Suprapubic skin (tissue), 4 donors: Measurements from ENCODE around the gene FOXRED1. TPM values are rescaled to one million over a fixed set of nuclear protein-coding genes. Genes with fewer than 3 reads are reported as not detected.
"Not testable (repeated sequence)": the region's sequence is repeated elsewhere in the genome, so short reads cannot be mapped to it uniquely, and the experiment has no call there.

Experiments
- DNase-seq, 2 donors: peaks; one replicate each; pipeline ENCODE4 v3.0.0-alpha.2; 2019; ENCODE audit warnings: low spot score in 2 of 2
- H3K27ac ChIP-seq: fragments of 200-600 bp; sonication (generic); one replicate; pipeline ENCODE4 v1.5.1; 2019
- H3K27me3 ChIP-seq: fragments of 200-600 bp; sonication (generic); one replicate; pipeline ENCODE4 v1.5.1; 2019
- H3K36me3 ChIP-seq: fragments of 200-600 bp; sonication (generic); one replicate; pipeline ENCODE4 v1.5.1; 2019
- H3K4me1 ChIP-seq: fragments of 200-600 bp; sonication (generic); one replicate; pipeline ENCODE4 v1.5.1; 2019
- H3K4me3 ChIP-seq: fragments of 200-600 bp; sonication (generic); one replicate; pipeline ENCODE4 v1.5.1; 2019; ENCODE audit warnings: mild to moderate bottlenecking
- H3K9me3 ChIP-seq: fragments of 200-600 bp; sonication (generic); one replicate; pipeline ENCODE4 v1.5.1; 2019
- CTCF ChIP-seq, 2 donors: fragments of 200-600 bp in 1 of 2; fragments of 450-650 bp in 1 of 2; sonication (generic) in 1 of 2; IDR thresholded peaks; one replicate each; pipeline ENCODE4 v1.5.1; 2016 to 2019; ENCODE audit warnings: antibody characterized with exemption in 2 of 2, mild to moderate bottlenecking in 1 of 2, moderate library complexity in 1 of 2
- EP300 ChIP-seq: sonication (generic); formaldehyde crosslinking; IDR thresholded peaks from one replicate; pipeline ENCODE4 v1.6.1; 2017; ENCODE audit warnings: antibody characterized with exemption
- POLR2A ChIP-seq, 2 donors: fragments of 450-650 bp; IDR thresholded peaks; one replicate each; pipeline ENCODE4 v1.6.1; 2017; ENCODE audit warnings: antibody characterized with exemption in 2 of 2, mild to moderate bottlenecking in 2 of 2, moderate library complexity in 2 of 2
- POLR2AphosphoS5 ChIP-seq, 3 donors: sonication (generic); formaldehyde crosslinking; IDR thresholded peaks; one replicate each; pipeline ENCODE4 v1.6.1; 2017; ENCODE audit warnings: antibody characterized with exemption in 3 of 3
- WGBS: methylation state at CpG from one replicate; pipeline ENCODE4 v1.1.5; 2018; 5-methylcytosine and 5-hydroxymethylcytosine counted together
- total RNA-seq, 4 donors: library from RNA; depleted of rRNA; stranded (reverse); fragments of >200 nt; gene quantifications; one replicate each; pipeline ENCODE4 v1.1.0, GENCODE V29; 2016

FOXRED1 gene
- total RNA-seq, 4 donors from 2014 or later = 7.7 to 22.9 (median 18.9) TPM

GRCh38 chr11:126304457-126305075, 35.6 kb downstream of the FOXRED1 start:
- no peak for DNase-seq
- Histone ChIP-seq H3K9me3 (no peaks in the 10 kb centered on the region), H3K4me1 (peaks cover 15% of the 10 kb centered on the region), H3K27ac (peak overlapping the region; percentile 93), H3K27me3 (no peaks in the 10 kb centered on the region), H3K36me3 (peaks cover 13% of the 10 kb centered on the region), H3K4me3 (peak overlapping the region; percentile 78)
- WGBS = 29% methylated on average over 12 of the region's 12 CpGs
- no peak for TF ChIP-seq POLR2A (IDR thresholded peaks at IDR 0.05)
- no peak for TF ChIP-seq CTCF (IDR thresholded peaks at IDR 0.05)
- TF ChIP-seq EP300 = no peak
- TF ChIP-seq POLR2AphosphoS5 (IDR thresholded peaks at IDR 0.05) = no peak

- TF ChIP-seq POLR2A (IDR thresholded peaks at IDR 0.05) = no peak
- 92% methylated on average over 4 of the region's 4 CpGs for WGBS
Observed at GRCh38 chr11:126305699-126306098, 36.7 kb downstream of the FOXRED1 start.

GRCh38 chr11:126307706-126308105, 38.8 kb downstream of the FOXRED1 start:
- no peak for DNase-seq
- no peak overlapping the region for H3K27ac ChIP-seq
- H3K36me3 ChIP-seq = peaks cover 11% of the 10 kb centered on the region
- H3K4me3 ChIP-seq = no peak overlapping the region
- no peaks in the 10 kb centered on the region for H3K27me3 ChIP-seq
- H3K4me1 ChIP-seq = peaks cover 30% of the 10 kb centered on the region
- H3K9me3 ChIP-seq = no peaks in the 10 kb centered on the region
- TF ChIP-seq EP300 (no peak), POLR2A (IDR thresholded peaks at IDR 0.05) (no peak), CTCF (IDR thresholded peaks at IDR 0.05) (no peak), POLR2AphosphoS5 (IDR thresholded peaks at IDR 0.05) (no peak)
- 51% methylated on average over 5 of the region's 5 CpGs for WGBS

More at GRCh38 chr11:126305699-126306098, 36.7 kb downstream of the FOXRED1 start:
- no peaks in the 10 kb centered on the region for H3K9me3 ChIP-seq
- H3K27ac ChIP-seq = no peak overlapping the region
- H3K36me3 ChIP-seq = peaks cover 11% of the 10 kb centered on the region
- H3K4me1 ChIP-seq = peaks cover 20% of the 10 kb centered on the region
- no peaks in the 10 kb centered on the region for H3K27me3 ChIP-seq
- DNase-seq = no peak
- H3K4me3 ChIP-seq = no peak overlapping the region

- Histone ChIP-seq H3K4me3 (no peak overlapping the region), H3K9me3 (no peaks in the 10 kb centered on the region), H3K36me3 (peaks cover 11% of the 10 kb centered on the region), H3K27me3 (no peaks in the 10 kb centered on the region), H3K4me1 (peaks cover 34% of the 10 kb centered on the region), H3K27ac (no peak overlapping the region)
- TF ChIP-seq CTCF (IDR thresholded peaks at IDR 0.05) = no peak
- TF ChIP-seq POLR2AphosphoS5 (IDR thresholded peaks at IDR 0.05) = no peak
- TF ChIP-seq EP300 = no peak
- TF ChIP-seq POLR2A (IDR thresholded peaks at IDR 0.05) = no peak
- DNase-seq = no peak
- 71% methylated on average over 4 of the region's 4 CpGs for WGBS
Observed at GRCh38 chr11:126308271-126308671, 39.3 kb downstream of the FOXRED1 start.

GRCh38 chr11:126308771-126309170, 39.8 kb downstream of the FOXRED1 start:
- not testable (repeated sequence) for H3K4me3 ChIP-seq, H3K27ac ChIP-seq, H3K9me3 ChIP-seq, DNase-seq, H3K27me3 ChIP-seq
- Histone ChIP-seq H3K36me3 (peaks cover 11% of the 10 kb centered on the region), H3K4me1 (peaks cover 30% of the 10 kb centered on the region)
- 89% methylated on average over 4 of the region's 4 CpGs for whole genome bisulfite sequencing

GRCh38 chr11:126310200-126310991, 41.4 kb downstream of the FOXRED1 start:
- Histone ChIP-seq H3K27me3 (no peaks in the 10 kb centered on the region), H3K4me1 (peaks cover 19% of the 10 kb centered on the region), H3K4me3 (no peak overlapping the region), H3K36me3 (peaks cover 11% of the 10 kb centered on the region), H3K9me3 (no peaks in the 10 kb centered on the region), H3K27ac (no peak overlapping the region)
- WGBS = 65% methylated on average over 12 of the region's 12 CpGs
- peak; percentile 52 to 79 for TF ChIP-seq CTCF (IDR thresholded peaks at IDR 0.05)
- no peak for TF ChIP-seq EP300
- peak; percentile 84 to 85 for DNase-seq
